HFF-Myc (cell line): ENCODE measurements around the gene RPTOR.

Source experiments
- DNase-seq: peaks from one replicate; pipeline ENCODE4 v3.0.0-alpha.2; 2011; ENCODE audit warnings: low read depth; ENCODE audit errors: extremely low read depth
- H3K4me3 ChIP-seq: replicated peaks from 2 replicates; pipeline ENCODE4 v1.5.1; 2011; ENCODE audit warnings: low read depth, mild to moderate bottlenecking, control low read depth, low read length
- TF ChIP-seq, protein P1 (sequence below): IDR thresholded peaks from 2 replicates; pipeline ENCODE4 v1.5.1; 2012; ENCODE audit warnings: mild to moderate bottlenecking, low read depth, low read length, control low read depth; ENCODE audit errors: missing control alignments

The RPTOR gene

DNA sequence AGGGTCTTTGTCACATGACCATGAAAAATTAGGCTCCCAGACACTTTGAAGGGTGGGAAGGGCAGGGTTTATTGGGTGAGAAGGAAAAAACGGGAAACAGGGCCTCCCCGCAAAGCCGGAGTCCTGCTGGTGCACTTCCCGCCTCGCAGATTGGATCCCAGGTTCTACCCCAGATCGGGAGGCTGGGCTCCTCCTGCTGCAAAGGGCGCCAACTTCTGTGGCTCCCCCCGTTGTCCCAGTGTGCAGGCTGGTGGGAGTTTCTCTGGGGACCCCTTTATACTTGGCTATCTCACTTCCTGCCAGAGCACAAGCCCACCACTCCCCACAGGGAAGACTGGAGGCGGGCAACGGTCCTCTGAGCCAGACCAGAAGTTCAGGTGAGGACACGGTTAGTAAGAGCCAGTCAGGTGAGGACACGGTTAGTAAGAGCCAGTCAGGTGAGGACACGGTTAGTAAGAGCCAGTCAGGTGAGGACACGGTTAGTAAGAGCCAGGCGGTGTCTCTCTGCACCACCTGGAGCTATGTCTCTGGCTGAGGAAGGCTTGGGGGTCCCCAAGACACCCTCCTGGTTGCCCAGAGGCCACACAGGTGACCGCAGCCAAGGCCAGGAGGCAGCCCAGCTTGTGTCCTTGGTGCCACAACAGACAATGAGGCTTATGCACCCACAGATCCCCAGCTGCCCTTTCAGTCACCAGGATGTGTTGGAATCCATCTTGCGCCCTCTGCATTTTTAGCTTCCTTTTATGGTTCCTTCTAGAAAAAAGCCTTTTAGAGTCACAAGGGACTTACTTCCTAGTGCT is 398.9 kb downstream of the RPTOR start:
- TF ChIP-seq, protein P1, sequence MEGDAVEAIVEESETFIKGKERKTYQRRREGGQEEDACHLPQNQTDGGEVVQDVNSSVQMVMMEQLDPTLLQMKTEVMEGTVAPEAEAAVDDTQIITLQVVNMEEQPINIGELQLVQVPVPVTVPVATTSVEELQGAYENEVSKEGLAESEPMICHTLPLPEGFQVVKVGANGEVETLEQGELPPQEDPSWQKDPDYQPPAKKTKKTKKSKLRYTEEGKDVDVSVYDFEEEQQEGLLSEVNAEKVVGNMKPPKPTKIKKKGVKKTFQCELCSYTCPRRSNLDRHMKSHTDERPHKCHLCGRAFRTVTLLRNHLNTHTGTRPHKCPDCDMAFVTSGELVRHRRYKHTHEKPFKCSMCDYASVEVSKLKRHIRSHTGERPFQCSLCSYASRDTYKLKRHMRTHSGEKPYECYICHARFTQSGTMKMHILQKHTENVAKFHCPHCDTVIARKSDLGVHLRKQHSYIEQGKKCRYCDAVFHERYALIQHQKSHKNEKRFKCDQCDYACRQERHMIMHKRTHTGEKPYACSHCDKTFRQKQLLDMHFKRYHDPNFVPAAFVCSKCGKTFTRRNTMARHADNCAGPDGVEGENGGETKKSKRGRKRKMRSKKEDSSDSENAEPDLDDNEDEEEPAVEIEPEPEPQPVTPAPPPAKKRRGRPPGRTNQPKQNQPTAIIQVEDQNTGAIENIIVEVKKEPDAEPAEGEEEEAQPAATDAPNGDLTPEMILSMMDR = no peak

DNA sequence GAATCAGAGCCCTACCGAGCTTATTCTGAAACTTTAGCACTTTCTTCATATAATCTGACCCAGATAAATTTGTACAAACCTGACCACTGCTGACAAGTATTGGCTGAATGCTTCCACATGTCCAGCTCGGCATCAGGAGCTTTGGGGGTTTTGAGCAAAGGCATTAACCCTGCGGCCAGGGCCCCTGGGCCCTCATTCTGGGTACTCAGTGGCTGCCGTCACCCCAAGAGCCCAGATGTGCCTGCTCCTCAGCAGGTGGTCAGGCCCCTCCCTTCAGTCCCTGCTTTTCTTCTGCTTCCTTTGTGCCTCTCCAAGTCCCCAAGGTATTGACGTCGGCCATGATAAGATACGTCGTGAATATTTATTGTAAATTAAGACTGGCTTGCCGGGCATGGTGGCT is 399.7 kb downstream of the RPTOR start:
- H3K4me3 ChIP-seq = no peak overlapping the region
- TF ChIP-seq, protein P1 = no peak
- DNase-seq = no peak

More for the DNA sequence above, 398.9 kb downstream of the RPTOR start:
- no peak for DNase-seq
- H3K4me3 ChIP-seq = no peak overlapping the region

DNA sequence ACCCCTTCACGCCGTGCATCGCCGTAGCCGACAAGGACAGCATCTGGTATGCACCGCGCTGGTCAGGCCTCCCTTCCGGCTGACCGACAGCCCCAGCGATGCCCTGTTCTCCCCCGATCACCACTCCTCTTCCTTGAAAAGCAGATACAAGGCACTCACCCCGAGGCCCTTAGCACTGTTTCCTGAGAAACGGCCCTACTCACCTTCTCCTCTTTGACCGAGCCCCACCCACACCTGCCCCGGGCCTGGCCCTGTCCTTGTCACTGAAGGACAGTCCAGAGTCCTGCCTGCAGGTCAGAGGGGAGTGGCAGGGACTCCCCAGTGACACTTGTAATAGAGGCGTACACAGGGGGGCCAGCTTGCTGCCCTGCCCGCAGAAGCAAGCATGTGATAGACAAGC is 401.1 kb downstream of the RPTOR start:
- no peak for DNase-seq
- TF ChIP-seq, protein P1 = no peak
- H3K4me3 ChIP-seq = no peak overlapping the region

DNA sequence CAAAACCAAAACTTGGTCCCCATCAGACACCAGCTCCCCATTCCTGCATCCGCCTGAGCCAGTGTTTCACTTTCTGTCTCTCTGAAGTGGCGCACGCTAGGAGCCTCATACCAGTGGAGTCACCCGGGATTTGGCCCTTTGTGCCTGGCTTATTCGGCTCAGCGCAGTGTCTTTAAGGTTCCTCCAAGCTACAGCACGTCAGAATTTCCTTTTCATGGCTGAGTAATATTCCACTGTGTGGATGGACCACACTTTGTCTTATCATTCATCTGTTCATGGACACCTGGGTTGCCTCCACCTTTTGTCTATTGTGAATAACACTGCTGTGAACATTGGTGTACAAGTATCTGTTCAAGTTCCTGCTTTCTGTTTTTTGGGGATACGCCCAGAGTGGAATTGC is 401.8 kb downstream of the RPTOR start:
- no peak overlapping the region for H3K4me3 ChIP-seq
- DNase-seq = no peak
- TF ChIP-seq, protein P1 = no peak

DNA sequence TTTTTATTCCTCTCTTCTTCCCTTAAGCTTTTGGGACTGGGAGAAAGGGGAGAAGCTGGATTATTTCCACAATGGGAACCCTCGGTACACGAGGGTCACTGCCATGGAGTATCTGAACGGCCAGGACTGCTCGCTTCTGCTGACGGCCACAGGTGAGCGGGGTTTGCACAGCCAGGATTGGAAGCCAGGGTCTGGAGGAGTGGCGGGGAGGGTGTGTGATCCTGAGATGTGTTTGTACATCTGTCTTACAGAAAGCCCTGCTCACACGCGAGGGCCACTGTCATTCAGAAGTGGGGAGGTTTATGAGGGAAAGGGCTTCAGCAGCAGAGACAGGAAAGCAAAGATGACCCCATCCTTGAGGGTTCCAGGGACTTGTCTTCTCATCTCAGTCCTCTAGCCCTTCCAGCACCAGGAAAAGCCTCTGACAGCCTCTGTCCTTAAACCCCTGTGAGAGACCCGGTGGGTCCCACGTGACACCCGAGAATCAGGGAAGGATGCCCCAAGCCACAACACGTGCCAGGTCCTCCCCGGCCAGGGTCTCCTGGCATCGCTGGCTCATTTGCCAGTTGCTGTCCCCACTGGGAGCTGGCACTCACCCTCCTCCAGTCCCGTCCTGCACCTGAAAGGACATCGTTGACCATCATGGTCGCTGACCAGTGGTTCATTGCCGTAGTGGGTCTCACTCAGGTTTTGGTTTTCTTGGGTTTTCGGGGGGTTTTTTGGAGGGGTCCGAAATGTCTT is 402.7 kb downstream of the RPTOR start:
- DNase-seq = no peak
- TF ChIP-seq, protein P1 = no peak
- H3K4me3 ChIP-seq = no peak overlapping the region

DNA sequence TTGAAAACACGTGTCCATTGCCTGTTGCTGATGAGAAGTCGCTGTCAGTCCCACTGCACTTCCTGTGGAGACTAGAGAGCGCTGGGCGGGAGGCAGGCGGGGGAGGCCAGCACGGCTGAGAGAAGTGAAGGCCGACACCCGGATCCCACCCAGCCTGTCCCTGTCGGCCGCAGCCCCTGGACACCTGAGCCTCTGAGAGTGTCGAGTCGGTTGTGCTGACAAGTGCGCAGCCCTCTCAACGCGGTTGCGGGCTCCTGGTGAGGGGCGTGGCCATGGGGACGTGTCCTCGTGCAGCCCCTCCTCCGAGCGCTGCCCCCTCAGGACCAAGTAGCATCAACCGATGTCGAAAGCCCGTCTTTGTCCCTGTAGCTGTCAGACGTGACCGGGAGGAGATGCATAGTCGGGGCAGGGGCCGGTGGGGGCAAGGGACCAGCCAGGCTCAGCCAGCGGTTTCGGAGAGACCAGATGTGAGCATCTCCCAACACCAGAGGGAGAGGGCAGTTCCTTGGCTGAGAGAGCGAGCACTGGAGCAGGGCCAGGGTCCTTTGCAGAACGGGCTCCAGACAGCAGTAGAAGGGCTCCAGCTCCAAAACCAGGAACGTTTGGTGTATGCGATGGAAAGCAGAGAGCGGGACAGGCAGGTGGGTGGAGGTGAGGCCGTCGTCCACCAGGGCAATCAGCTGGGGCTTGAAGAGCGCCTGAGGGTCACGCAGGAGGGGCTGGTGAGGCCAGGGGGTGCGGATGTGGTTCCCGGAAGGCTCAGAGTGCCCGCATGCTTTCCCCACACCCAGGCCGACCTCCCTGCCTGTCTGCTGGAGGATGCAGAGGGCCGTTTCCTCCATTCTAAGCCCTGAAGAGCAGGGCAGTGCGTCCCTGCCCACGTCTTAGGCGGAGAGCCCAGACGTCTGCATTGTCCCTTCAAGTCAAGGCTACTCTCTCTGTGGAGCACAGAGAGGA is 403.7 kb downstream of the RPTOR start:
- TF ChIP-seq, protein P1 = no peak
- DNase-seq = no peak
- no peak overlapping the region for H3K4me3 ChIP-seq
